B cell (primary cell): Measurements from ENCODE around the gene SLC49A3.

Experiments
- EZH2 ChIP-seq: IDR thresholded peaks from 2 replicates; pipeline ENCODE4 v1.6.1; 2012; ENCODE audit warnings: borderline replicate concordance, low read depth, mild to moderate bottlenecking, moderate library complexity, low read length; ENCODE audit not compliant: insufficient read depth, poor library complexity, severe bottlenecking
- TF ChIP-seq, protein P1 (sequence below): fragments of 200-600 bp; IDR thresholded peaks from one replicate; pipeline ENCODE4 v1.8.0; 2022; ENCODE audit warnings: antibody characterized with exemption, mild to moderate bottlenecking

DNA sequence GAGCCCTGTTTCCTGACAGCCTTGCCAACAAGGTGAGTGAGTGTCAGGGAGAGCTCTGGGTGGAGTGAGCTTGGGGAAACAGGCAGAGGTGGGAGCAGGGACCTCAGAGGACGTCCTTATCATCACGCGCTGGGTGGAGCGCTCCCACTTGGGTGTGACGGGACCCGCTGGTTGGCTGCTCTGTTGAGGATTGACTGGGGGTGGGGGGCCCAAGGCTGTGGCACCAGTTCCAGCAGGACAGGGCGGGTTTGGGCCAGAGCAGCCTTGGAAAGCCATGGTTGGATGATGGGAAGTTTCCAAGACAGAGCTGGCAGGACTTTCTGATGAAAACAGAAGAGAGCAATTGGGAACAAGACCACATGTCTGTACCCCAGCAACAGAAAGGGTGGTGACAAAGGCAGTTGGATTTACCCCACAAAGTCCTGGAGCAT, 13.7 kb upstream of the SLC49A3 start:
- TF ChIP-seq, protein P1, sequence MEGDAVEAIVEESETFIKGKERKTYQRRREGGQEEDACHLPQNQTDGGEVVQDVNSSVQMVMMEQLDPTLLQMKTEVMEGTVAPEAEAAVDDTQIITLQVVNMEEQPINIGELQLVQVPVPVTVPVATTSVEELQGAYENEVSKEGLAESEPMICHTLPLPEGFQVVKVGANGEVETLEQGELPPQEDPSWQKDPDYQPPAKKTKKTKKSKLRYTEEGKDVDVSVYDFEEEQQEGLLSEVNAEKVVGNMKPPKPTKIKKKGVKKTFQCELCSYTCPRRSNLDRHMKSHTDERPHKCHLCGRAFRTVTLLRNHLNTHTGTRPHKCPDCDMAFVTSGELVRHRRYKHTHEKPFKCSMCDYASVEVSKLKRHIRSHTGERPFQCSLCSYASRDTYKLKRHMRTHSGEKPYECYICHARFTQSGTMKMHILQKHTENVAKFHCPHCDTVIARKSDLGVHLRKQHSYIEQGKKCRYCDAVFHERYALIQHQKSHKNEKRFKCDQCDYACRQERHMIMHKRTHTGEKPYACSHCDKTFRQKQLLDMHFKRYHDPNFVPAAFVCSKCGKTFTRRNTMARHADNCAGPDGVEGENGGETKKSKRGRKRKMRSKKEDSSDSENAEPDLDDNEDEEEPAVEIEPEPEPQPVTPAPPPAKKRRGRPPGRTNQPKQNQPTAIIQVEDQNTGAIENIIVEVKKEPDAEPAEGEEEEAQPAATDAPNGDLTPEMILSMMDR: no peak
- no peak for TF ChIP-seq EZH2
